HEK293T (cell line): Measurements from ENCODE around the gene SAMD1.

Source experiments
- CTCF ChIA-PET: fragments of 350-600 bp; formaldehyde crosslinking; extraction: SDS; loops from one replicate; lab custom pipeline; 2021; ENCODE audit warnings: antibody characterized with exemption, inconsistent platforms; lab: Yijun Ruan, JAX
- POLR2A ChIA-PET: fragments of 350-600 bp; formaldehyde crosslinking; extraction: SDS; loops from one replicate; lab custom pipeline; 2020; ENCODE audit warnings: antibody characterized with exemption, inconsistent platforms; lab: Yijun Ruan, JAX
- DNase-seq: peaks from one replicate; pipeline ENCODE4 v3.0.0; 2012; ENCODE audit warnings: mixed read lengths; ENCODE audit errors: extremely low spot score
- ARNT ChIP-seq: fragments of 450-650 bp; IDR thresholded peaks from 2 replicates; pipeline ENCODE4 v1.6.1; 2017; ENCODE audit warnings: mild to moderate bottlenecking
- BHLHE40 ChIP-seq: fragments of 450-650 bp; IDR thresholded peaks from 2 replicates; pipeline ENCODE4 v1.6.1; 2016; ENCODE audit warnings: mild to moderate bottlenecking, moderate library complexity, borderline replicate concordance
- CTBP1 ChIP-seq: fragments of 450-650 bp; IDR thresholded peaks from 2 replicates; pipeline ENCODE4 v1.6.1; 2016; ENCODE audit warnings: borderline replicate concordance
- ELF4 ChIP-seq: fragments of 450-650 bp; IDR thresholded peaks from 2 replicates; pipeline ENCODE4 v1.6.1; 2017; ENCODE audit warnings: antibody characterized with exemption
- FOXA1 ChIP-seq: fragments of 450-650 bp; IDR thresholded peaks from 2 replicates; pipeline ENCODE4 v1.6.1; 2016; ENCODE audit warnings: mild to moderate bottlenecking
- FOXK2 ChIP-seq: fragments of 450-650 bp; IDR thresholded peaks from 2 replicates; pipeline ENCODE4 v1.6.1; 2016; ENCODE audit warnings: mild to moderate bottlenecking
- FOXM1 ChIP-seq: fragments of 450-650 bp; IDR thresholded peaks from 2 replicates; pipeline ENCODE4 v1.6.1; 2017; ENCODE audit warnings: mild to moderate bottlenecking, borderline replicate concordance
- HDGF ChIP-seq: fragments of 450-650 bp; IDR thresholded peaks from 2 replicates; pipeline ENCODE4 v1.6.1; 2017; ENCODE audit warnings: antibody characterized with exemption, borderline replicate concordance
- L3MBTL2 ChIP-seq: fragments of 450-650 bp; conservative IDR thresholded peaks from 2 replicates; pipeline ENCODE4 v1.6.1; 2016; ENCODE audit warnings: mild to moderate bottlenecking
- LEF1 ChIP-seq: fragments of 450-650 bp; IDR thresholded peaks from 2 replicates; pipeline ENCODE4 v1.6.1; 2017; ENCODE audit warnings: mild to moderate bottlenecking, borderline replicate concordance
- NFRKB ChIP-seq: fragments of 450-650 bp; IDR thresholded peaks from 2 replicates; pipeline ENCODE4 v1.6.1; 2016; ENCODE audit warnings: mild to moderate bottlenecking, moderate library complexity
- SP1 ChIP-seq: fragments of 450-650 bp; IDR thresholded peaks from 2 replicates; pipeline ENCODE4 v1.6.1; 2017
- SUZ12 ChIP-seq: fragments of 450-650 bp; IDR thresholded peaks from 2 replicates; pipeline ENCODE4 v1.6.1; 2016; ENCODE audit warnings: mild to moderate bottlenecking
- TARDBP ChIP-seq: fragments of 450-650 bp; IDR thresholded peaks from 2 replicates; pipeline ENCODE4 v1.6.1; 2016
- ZNF384 ChIP-seq: fragments of 450-650 bp; IDR thresholded peaks from 2 replicates; pipeline ENCODE4 v1.6.1; 2016
- TF ChIP-seq, protein P1 (sequence below): fragments of 450-650 bp; IDR thresholded peaks from 2 replicates; pipeline ENCODE4 v1.6.1; 2016

SAMD1 gene

GRCh38 chr19:14080887-14081796 lies 9.4 kb downstream of the SAMD1 start:
- CTCF ChIA-PET = interaction anchor here (0.6 kb wide), 1 partner anchor 47 kb away, joined by 3 read pairs; no protein-coding TSS in a partner anchor
- peak; percentile 96 for DNase-seq
- POLR2A ChIA-PET = interaction anchor here (1.2 to 1.3 kb wide), 4 partner anchors 9 to 74 kb away, joined by 3 to 6 read pairs (median 4); partner anchors contain the start of genes ASF1B, IL27RA and MISP3
- TF ChIP-seq TARDBP (no peak), CTBP1 (no peak), FOXM1 (no peak), NFRKB (no peak), FOXA1 (no peak), SP1 (no peak), ELF4 (peak; percentile 82), ARNT (no peak), HDGF (no peak), ZNF384 (peak; percentile 54; the same call in 1 of the 2 replicates), L3MBTL2 (no peak), FOXK2 (no peak), SUZ12 (no peak), LEF1 (no peak)
- TF ChIP-seq, protein P1, sequence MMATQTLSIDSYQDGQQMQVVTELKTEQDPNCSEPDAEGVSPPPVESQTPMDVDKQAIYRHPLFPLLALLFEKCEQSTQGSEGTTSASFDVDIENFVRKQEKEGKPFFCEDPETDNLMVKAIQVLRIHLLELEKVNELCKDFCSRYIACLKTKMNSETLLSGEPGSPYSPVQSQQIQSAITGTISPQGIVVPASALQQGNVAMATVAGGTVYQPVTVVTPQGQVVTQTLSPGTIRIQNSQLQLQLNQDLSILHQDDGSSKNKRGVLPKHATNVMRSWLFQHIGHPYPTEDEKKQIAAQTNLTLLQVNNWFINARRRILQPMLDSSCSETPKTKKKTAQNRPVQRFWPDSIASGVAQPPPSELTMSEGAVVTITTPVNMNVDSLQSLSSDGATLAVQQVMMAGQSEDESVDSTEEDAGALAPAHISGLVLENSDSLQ = peak; percentile 66; the same call in 1 of the 2 replicates

GRCh38 chr19:14078411-14078810 lies 12.1 kb downstream of the SAMD1 start:
- DNase-seq = no peak
- ChIA-PET CTCF (interaction anchor here (0.6 to 0.9 kb wide), 2 partner anchors 18 to 197 kb away, joined by 3 to 5 read pairs; no protein-coding TSS in a partner anchor), POLR2A (interaction anchor here (1.0 kb wide), 1 partner anchor 9 kb away, joined by 4 read pairs; no protein-coding TSS in a partner anchor)
- TF ChIP-seq ELF4 (no peak), TARDBP (no peak), BHLHE40 (no peak), LEF1 (no peak), FOXM1 (no peak), L3MBTL2 (no peak), HDGF (no peak), SUZ12 (no peak), CTBP1 (no peak), SP1 (no peak), FOXA1 (no peak), ZNF384 (no peak), FOXK2 (no peak), ARNT (no peak), NFRKB (no peak)
- TF ChIP-seq, protein P1 = no peak

DNA sequence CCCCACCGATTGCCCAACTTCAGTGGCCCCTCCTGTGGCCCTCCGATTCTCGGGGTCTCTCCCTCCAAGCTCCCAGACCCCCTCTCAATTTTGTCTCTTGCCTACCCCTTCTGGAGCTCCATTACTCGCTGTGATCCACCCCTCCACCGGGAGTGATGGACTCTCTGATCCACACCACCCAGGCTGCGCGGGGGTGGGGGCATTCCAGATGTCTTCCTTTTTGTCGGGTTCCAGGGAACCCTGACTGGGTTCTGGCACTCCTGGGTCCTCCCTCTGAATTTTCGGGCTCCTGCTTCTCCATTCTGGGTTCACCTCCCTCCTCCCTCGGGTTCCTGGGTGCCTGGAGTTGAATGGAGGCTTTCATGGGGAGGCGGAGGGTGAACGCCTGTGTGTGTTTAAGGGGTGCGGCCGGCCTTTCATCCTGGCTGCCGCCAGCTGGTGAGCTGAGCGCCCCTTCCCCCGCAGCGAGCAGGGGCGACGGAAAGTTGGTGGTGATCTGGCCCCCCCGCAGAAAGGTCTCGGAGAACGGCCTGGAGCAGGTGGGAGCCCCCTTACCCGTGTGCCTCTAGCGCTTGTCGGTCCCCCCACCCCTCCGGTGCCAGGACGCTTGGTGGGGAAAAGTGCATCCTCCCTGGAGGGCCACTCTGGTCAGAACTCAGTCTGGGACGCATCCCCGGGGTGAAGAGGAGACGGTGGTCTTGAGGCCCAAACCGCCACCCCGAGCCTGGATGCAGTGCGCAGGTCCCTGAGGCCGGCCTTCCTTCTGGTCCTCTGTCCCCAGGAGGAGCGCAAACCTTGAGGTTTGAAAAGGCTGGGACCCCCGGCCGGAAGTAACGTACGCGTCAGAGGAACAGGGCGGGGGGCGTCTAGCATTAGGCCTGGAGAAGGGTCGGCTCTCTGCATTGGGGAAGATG lies 16.4 kb downstream of the SAMD1 start:
- no peak for DNase-seq
- ChIA-PET CTCF (interaction anchor here (1.0 to 2.6 kb wide), 3 partner anchors 9 to 195 kb away, joined by 3 to 13 read pairs (median 8); no protein-coding TSS in a partner anchor), POLR2A (interaction anchor here (0.8 to 3.2 kb wide), 6 partner anchors 11 to 122 kb away, joined by 3 to 15 read pairs (median 4); partner anchors contain the start of genes ASF1B, C19orf67, DCAF15 and IL27RA)
- no peak for TF ChIP-seq ARNT
- TF ChIP-seq NFRKB = no peak
- TF ChIP-seq FOXA1 = no peak

DNA sequence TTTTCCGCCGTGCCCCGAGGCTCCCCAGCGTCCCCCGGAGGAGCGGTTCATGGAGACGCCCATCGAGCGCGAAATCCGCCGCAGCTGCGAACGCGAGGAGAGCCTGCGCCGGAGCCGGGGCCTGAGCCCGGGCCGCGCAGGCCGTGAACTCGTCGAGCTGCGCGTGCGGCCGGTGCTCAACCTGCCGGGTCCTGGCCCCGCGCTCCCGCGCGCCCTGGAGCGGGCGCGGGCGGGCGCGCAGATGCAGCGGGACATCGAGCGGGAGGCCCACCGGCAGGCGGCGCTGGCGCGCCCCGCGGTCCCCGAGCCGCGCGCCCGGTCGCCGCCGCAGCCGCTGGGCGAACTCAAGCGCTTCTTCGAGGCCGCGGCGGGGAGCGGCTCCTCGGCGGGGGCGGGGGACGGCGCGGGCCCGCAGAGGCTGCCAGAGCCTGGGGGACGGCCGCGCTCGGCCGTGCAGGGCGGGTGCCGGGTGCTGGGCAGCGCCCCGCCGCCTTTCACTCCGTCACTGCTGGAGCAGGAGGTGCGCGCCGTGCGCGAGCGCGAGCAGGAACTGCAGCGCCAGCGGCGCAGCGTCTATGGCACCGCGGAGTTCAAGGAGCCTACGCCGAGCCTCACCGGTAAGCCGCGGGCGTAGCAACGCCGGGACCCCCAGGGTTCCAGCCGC lies 17.2 kb downstream of the SAMD1 start:
- TF ChIP-seq FOXK2 = no peak
- TF ChIP-seq FOXM1 = peak; percentile 57; the same call in 1 of the 2 replicates
- TF ChIP-seq ARNT = peak; percentile 78; the same call in 1 of the 2 replicates
- no peak for TF ChIP-seq BHLHE40
- ChIA-PET CTCF (interaction anchor here (0.8 to 2.6 kb wide), 5 partner anchors 10 to 194 kb away, joined by 3 to 13 read pairs (median 5); partner anchors contain the start of gene IL27RA), POLR2A (interaction anchor here (0.8 to 3.2 kb wide), 6 partner anchors 12 to 121 kb away, joined by 3 to 15 read pairs (median 4); partner anchors contain the start of genes ASF1B, C19orf67, DCAF15 and IL27RA)
- DNase-seq = peak; percentile 79

DNA sequence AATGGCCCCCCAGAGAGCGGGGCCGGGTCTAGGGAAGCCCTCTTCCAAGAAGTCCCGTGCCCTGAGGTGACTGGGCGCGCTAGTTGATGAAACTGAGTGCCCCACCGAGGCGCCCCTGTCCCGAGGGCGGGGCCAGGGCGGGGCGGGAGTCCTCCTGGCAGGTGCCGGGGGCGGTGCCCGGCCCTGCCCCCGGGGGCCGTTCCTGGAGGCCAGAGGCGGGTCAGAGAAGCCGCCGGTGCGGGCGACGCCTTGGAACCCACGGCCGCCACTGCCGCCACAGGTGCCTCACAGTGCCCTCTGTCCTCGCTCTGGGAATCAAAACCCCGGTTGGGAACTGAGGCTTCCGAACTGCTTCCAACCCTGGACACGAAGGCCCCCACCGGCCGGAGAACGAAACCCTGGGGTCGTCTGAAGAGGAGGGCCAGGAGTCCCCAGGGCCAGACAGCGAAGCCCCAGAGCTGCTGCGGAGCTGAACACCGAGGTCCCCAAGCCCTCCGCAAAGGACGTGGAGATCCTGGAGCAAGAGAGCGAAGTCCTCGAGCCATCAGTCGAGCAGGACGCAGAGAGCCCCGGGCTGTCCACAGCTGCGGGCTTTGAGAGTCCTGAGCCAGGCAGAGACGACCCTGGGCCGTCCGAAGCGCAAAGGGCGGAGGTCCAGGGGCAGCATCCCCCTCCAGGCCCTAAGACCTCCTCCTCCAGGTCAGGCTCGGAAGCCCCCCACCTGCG lies 17.9 kb downstream of the SAMD1 start, which contains the start of gene MISP3:
TSS of gene MISP3 (plus strand) at position 252 of the 726 bp plus-strand sequence. CDS start 524 bp downstream, outside the sequence.
- ChIA-PET CTCF (interaction anchor here (0.6 to 2.6 kb wide), 7 partner anchors 10 to 120 kb away, joined by 3 to 13 read pairs (median 3); partner anchors contain the start of genes ASF1B and IL27RA), POLR2A (interaction anchor here (0.6 to 3.2 kb wide), 9 partner anchors 9 to 121 kb away, joined by 3 to 15 read pairs (median 3); partner anchors contain the start of genes ASF1B, C19orf67, DCAF15 and IL27RA)
- DNase-seq = no peak
- TF ChIP-seq L3MBTL2 = no peak; the same call in 1 of the 2 replicates
- no peak for TF ChIP-seq HDGF
- TF ChIP-seq CTBP1 = no peak
- no peak for TF ChIP-seq FOXM1
- no peak for TF ChIP-seq TARDBP
- TF ChIP-seq ELF4 = no peak
- TF ChIP-seq LEF1 = no peak
- TF ChIP-seq, protein P1 = no peak
- no peak for TF ChIP-seq BHLHE40
- TF ChIP-seq SUZ12 = no peak
